22Rv1 (cell line): ENCODE measurements around the gene TCF23.

Experiments
- ZFX ChIP-seq: fragments of 450-650 bp; IDR thresholded peaks from 2 replicates; pipeline ENCODE4 v1.6.1; 2017; ENCODE audit warnings: antibody characterized with exemption, borderline replicate concordance
- TF ChIP-seq, protein P1 (sequence below): fragments of 450-650 bp; IDR thresholded peaks from 2 replicates; pipeline ENCODE4 v1.5.1; 2017; ENCODE audit warnings: mild to moderate bottlenecking

DNA sequence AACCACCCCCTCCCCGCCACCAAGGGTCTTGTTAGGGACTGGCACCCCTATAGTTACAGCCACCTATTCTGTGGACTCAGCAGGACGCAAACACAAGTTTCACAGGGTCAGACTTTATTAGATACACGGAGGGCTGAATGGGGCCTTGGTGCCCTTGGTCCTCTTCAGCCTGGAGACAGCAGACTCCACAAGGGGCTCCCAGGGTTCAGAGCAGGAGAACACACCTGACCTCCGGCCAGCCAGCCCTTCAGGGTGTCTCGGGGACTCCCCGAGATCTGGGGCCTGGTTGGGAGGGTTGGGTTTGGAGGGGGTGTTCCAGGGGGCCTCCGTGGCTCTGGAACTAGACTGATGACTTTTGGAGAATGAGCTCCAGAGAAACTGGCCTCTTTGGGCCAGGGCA is 12.1 kb upstream of the TCF23 start:
- TF ChIP-seq, protein P1, sequence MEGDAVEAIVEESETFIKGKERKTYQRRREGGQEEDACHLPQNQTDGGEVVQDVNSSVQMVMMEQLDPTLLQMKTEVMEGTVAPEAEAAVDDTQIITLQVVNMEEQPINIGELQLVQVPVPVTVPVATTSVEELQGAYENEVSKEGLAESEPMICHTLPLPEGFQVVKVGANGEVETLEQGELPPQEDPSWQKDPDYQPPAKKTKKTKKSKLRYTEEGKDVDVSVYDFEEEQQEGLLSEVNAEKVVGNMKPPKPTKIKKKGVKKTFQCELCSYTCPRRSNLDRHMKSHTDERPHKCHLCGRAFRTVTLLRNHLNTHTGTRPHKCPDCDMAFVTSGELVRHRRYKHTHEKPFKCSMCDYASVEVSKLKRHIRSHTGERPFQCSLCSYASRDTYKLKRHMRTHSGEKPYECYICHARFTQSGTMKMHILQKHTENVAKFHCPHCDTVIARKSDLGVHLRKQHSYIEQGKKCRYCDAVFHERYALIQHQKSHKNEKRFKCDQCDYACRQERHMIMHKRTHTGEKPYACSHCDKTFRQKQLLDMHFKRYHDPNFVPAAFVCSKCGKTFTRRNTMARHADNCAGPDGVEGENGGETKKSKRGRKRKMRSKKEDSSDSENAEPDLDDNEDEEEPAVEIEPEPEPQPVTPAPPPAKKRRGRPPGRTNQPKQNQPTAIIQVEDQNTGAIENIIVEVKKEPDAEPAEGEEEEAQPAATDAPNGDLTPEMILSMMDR = no peak
- TF ChIP-seq ZFX = no peak
